ENCODE data around the gene LAPTM5. TPM values are rescaled to one million over a fixed set of nuclear protein-coding genes. Genes with fewer than 3 reads are reported as not detected.

Gene LAPTM5
- total RNA-seq, 1 donor from 2014 or later: 7.6 TPM

DNA sequence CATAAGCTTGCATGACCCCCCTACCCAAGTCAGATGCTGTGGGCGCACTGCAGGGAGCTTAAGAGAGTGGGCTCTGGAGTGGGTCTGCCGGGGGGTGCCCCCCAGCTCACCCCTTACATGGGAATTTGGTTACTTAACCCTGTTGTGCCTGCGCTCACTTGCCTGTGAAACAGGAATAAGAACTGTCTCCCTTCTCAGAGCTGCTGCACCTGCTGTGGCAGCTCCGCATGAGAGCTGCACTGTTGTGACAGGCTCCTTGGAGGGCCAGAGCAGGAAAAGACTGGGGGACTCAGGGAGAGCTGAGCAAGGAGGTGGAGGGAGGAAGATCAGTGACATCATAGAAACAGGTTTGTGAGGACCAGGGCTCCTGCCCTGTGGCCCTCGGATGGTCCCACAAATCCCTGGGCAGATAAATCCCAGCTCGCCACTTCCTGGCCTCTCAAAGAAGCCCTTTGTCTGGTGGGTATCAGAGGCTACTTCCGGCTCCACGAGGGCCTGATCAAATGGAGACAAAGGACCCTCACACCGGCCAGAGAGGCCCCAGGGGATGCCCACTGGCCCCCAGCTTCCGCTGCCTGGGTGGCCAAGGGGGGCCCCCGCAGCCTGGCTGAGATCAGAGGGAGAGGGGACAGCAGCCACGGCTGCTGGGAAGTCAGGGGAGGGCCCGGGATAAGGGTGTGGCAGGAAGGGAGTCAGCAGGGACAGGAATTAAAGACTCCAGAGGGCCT lies 28.9 kb upstream of the LAPTM5 start:
- DNase-seq: peak; percentile 71

DNA sequence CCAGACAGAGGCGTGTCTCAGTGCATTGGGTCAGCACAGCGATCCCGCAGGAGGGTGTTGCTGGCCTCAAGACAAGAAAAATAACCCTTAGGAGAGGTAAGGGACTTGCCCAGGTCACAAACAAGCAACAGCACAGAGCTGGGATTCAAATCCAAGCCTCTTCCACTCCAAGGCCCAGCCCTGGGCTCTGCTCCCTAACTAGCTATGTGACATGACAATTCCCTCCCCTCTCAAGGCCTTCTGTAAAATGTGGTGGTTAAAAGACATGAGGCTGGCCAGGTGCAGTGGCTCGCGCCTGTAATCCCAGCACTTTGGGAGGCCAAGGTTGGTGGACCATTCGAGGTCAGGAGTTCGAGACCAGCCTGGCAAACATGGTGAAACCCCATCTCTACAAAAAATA lies 28.1 kb upstream of the LAPTM5 start:
- no peak for DNase-seq

DNA sequence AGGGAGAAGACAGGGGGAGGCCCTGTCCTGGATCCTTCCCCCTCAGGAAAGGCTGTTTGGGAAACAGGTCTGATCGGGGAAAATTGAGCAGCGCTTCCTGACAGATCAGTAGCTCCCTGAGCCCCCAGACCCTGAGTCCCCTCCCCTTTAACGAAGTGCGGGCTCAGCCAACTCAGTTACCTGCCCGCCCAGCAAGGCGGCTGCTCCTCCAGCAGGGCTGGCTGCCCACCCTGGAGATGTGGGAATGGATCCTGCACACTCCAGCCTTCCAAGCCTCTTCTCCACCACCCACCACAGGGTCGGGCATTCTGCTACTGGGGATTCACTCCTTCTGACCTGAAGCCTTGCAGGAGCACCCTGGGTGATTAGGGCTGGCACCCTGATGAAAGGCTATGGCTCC lies 27.6 kb upstream of the LAPTM5 start:
- DNase-seq: no peak

DNA sequence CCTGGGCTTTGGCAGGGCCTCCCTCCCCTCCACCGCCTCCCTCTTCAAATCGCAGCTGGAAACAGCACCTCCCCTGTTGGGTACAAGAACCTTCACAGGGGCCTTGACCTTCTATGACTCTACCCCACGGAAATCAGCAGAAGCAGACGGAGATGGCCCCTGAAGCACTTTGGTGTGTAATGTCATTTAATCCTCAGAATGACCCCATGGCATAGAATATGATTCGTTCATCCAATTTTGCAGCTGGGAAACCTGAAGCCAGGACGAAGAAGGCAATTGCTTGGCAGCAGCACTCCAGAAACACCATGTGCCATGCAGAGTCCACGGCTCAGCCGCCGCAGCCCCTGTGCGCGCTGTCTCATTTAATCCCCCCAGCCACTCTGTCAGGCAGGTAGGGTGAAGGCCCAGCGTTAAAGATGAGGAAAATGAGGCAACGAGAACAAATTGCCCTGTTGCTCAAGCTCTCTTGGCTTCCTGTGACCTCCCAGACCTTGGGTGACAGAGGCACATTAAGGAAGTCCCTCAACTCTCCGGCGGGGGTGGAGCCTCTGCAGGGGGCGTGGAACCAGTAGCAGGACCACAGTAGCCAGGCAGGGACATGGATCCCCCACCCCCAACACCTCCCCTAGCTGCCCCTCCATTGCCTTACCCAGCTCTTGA lies 25.8 kb upstream of the LAPTM5 start:
- peak; percentile 81 for DNase-seq

DNA sequence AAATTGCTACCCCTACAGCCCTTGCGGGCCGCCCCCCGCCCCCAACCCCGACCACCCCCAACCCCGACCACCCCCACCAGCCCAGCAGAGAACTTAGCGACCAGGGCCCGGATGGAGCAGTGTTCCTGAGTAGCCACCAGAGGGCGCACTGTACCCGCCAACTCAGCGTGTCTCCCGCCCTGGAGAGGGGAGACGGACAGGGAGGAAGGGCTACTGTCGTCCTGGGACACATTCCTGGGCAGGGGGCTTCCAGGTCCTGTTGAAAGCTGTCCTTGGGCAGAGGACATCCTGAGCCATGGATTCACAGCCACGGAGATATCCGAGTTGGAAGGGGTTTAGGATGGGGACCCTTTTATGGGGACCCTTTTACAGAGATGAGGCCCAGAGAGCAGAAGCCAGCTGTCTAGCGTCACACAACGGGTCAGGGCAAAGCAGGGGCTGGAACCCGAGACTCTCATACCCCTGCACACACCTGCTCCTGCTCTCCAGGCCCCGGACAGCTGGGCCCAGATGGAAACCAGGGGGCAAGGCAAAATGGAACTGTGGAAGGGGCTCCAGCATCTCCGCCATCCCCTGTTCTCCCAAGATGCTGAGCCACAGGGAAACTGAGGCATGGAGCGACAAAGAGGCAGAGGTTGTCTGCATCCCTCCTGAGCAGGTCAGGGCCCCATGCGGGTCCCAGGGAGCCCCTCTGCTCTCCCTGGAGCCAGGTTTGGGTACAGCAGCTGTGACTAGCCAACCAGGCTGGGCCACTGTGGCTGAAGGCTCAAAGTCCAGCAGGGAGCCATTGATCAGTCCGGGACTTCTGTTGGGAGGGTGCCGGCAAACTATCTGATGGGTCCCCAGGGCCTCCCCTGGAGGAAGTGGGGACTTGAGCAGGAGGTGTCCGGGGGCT lies 25.0 kb upstream of the LAPTM5 start:
- DNase-seq: peak; percentile 92

DNA sequence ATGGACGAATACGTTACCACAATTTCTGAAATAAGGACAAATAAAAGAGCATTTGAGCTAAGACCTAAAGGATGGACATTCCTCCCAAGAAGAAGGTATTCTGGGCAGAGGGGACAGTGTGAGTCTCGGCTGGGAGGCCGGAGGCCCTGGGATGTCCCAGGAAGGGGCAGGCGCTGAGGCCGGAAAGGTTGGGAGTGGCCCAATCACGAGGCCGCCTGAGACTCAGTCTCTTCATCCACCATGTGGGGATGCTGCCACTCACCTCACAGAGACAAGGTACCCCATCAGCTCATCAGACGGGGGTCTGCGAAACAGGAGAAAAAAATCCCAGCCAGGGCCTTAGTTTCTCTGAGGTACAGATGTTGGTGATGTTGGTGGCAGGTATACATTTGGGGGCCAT lies 24.3 kb upstream of the LAPTM5 start:
- DNase-seq: no peak

DNA sequence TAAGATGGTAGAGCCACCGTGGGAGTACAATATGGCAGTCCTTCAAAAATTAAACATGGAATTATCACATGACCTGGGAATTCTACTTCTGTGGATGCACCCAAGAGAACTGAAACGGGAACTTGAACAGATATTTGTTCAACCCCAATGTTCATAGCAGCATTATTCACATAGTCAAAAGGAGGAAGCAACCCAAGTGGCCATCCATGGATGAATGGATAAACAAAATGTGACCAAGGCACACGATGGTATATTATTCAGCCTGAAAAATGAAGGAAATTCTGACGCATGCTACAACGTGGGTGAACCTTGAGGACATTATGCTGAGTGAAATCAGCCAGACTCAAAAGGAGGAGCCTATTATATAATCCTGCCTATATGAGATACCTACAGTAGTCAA lies 22.8 kb upstream of the LAPTM5 start:
- no peak for DNase-seq

DNA sequence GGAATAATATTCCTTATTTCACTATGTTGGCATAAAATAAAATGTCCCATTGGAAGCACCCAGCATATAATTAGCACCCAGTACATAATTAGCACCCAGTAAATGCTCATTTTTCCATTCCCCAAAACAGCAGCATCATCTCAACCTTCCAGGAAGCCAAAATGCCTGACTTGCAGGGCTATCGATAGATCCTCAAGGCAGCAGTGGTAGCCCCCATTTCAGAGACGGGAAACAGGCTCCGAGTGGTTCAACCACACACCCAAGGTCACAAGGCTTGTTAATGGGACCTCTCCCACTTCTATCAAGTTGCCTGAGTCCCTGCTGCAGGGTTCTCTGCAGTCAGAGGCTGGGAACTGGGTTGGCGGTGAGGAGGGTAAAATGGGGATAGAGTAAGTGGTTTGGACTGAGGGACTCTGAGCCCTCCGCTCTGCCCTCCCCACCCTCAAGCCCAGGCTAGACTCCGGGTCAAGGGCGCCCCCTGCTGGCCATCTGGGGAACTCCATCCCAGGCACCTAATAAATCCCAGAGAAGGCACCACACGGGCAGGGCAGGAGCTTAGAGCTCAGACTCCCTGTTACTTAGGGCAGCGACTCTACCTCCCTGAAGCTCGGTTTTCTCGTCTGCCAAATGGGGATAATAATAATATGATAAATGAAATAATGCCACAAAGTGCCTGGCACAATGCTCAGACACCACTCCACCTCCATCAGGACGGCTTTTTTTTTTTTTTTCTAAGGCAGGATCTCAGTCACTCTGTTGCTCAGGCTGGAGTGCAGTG lies 21.9 kb upstream of the LAPTM5 start:
- DNase-seq: peak; percentile 91

DNA sequence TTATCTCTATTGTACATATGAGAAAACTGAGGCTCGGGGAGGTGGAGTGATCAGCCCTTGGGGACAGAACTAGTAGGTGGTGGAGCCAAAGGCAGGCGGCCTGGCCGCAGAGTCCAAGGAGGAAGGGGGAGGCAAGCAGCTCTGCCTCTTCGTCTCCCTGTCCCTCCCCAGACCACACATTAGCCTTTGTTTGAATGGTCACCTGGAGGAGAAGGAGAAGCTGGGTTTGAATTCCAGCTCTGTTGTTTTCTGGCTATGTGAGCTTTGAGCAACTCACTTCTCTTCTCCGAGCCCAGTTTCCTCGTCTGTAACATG lies 21.4 kb upstream of the LAPTM5 start:
- no peak for DNase-seq

DNA sequence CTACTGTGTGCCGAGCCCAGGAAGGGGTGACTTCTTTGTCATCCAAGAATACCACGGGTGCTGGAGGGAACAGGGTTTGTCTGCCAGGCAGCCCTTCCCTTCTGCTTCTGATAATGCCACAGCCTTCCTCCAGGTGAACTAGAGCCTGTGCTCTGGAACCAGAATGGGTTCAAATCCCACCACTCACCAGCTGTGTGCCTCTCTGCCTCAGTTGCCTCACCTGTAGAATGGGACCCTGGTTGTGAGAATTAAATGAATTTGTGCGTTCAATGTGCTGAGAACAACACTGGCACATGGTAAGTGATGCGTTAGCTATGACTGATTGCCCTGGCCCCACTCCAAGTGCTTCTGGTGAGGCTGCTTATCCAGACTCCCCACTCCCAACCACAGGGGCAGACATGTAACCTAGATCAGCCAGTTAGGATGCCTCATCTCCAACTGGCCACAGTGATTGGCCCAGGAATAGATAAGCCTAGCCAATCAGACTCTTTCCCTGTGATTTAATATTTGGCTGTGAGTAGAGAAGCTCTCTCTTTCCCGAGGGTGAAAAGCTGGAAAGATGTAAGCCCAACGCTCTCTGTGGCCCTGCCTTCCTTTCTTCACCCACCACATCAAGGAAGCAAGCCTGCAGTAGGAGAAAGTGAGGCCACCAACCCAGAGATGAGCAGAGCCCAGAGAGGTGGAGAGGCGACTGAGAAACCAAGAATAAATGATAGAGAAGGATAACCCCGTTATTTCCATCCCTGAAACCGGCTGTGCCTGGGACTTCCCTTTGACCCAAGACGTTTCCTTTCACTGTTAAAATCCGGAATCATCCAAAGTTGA lies 20.8 kb upstream of the LAPTM5 start:
- peak; percentile 77 for DNase-seq

DNA sequence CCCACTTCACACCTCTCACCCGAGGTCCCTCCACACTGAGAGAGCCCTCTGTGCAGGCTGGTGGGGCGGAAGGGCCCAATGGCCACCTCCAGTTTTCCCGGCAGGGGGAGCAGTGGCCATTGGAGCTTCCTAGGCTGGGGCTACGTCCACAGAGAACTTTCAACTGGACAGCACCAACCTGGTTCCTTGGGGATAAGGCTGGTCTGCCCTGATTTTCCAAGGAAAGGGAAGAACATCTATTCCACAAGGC lies 20.3 kb upstream of the LAPTM5 start:
- no peak for DNase-seq

DNA sequence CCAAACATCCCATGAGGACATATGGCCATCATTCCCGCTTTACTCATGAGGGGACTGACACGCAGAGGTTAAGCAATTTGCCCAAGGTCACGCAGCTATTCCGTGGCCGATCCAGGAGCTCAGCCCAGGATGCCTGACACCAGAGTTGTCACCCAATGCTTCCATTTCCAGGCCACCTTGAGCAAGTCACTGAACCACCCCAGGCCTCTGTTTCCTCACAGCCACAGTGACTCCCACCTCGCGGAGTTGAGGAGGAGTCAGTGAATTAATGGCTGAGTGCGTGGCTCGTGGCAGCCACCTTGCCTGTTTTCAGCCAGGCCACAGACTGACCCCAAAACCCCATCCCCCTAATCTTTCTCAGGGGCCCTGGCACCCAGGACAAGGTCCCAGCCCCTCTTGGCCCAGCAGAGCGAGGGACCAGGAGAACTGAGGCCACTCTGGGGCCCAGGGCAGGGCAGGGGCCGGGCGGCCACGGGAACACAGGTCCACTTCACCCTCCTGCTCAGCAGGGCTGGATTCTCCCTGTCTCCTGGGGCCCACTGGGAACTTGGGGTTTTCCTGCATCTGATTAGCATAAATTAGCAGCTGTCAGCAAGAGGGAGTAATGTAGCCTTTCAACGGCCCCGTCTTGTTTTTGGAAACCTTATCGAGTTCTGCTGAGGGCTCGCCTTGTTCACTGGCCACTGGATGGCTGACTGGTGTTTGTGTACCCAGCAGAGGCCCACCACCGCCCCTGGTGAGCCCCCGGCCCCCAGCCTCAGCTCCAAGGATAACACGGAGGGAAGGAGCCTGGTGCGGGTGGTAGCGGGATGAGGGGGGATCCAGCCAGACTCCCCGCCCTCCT lies 19.7 kb upstream of the LAPTM5 start:
- peak; percentile 53 for DNase-seq

DNA sequence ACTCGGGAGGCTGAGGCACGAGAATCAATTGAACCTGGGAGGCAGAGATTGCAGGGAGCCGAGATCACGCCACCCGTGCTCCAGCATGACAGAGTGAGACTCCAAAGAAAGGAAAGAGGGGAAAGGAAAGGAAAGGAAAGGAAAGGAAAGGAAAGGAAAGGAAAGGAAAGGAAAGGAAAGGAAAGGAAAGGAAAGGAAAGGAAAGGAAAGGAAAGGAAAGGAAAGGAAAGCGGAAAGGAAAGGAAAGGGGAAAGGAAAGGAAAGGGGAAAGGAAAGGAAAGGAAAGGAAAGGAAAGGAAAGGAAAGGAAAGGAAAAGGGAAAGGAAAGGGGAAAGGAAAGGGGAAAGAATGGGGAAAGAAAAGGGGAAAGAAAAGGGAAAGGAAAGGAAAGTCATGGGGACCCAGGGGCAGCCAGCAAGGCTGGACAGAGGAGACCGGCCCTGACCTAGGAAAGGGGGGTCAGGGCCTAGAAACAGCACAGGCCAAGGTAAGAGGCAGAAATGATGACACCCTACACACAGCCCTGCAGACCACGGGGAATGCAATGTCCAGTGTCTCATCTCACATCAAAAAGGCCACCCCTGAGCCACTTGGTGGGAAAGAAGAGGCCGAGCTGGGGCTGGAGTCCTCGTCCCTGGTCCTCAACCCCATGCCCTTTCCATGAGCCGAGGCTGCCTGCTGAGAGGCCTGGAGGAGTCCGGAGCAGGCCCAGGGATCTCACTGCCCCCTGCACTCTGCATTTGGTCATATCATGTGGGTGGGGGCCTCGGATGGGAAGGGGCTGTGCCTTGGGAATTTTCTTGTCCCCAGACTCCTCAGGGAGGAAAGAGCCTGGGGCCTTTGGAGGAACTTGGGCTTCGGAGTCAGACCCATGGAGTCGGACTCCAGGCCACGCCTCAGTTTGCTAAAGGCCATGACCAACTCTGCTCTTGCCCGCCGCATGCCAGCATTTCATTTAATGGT lies 18.8 kb upstream of the LAPTM5 start:
- DNase-seq: no peak

DNA sequence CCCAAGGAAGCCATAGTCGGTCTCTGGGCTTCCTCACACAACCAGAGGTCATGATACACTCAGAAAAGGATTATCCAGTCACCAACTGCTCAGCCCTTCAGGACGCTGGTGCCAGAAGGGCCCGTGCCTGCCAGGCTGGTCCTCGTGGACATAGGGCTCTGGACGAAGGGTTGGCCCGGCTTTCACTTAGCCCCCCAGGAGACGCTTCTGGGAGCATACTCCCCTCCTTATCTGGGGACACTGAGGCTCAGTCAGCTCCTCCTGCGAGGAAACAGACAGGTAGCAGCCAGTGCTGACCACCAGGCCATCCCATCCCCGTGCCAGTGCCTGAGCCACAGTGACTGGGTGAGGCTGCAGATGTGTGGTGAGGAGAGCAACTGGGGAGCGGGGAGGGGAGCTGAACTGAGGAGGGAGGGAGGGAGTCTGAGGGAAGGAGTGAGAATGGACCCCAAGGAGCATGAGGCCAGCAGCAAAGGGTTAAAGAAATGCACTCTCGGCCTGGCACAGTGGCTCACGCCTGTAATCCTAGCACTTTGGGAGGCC lies 17.9 kb upstream of the LAPTM5 start:
- no peak for DNase-seq

DNA sequence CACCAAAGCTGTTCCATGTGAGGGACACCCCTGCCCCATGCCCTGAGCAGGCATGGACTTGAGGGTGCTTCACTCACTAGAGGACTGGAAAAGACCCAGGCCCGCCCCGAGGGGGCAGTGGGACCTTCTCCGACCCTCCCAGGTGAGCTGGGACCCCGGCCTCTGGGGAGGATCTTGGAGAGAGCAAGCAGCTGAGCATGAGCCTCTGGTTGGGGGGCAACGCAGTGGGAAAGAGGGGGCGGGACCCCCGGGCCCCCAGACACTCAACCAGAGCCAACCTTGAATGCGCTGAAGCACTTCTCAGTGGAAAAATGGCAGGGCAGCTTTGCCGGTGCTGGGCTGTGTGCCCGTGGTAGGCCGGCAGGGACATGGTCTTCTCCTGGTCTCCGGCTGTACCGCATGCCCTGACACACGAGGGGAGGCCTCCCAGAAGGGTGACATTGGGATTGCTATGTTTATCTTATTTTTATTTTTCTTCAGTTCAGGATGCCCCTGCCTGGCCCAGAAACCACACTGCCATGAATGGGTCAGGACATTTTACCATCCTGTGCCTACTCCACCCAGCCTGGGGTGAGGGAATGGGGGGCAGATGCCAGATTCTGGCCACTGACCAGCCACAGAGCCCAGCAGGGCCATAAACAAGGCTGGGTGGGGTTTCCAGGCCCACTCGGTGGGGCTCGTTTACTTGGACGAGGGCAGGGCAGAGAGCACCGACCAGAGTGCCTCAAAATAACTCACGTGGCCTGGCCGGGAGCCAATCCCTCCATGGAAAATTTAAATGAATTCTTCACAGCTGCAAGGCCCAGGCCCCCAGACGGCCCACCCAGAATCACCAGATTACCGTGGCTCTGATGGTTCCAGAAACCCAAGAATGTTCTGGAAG lies 17.2 kb upstream of the LAPTM5 start:
- DNase-seq: peak; percentile 47

DNA sequence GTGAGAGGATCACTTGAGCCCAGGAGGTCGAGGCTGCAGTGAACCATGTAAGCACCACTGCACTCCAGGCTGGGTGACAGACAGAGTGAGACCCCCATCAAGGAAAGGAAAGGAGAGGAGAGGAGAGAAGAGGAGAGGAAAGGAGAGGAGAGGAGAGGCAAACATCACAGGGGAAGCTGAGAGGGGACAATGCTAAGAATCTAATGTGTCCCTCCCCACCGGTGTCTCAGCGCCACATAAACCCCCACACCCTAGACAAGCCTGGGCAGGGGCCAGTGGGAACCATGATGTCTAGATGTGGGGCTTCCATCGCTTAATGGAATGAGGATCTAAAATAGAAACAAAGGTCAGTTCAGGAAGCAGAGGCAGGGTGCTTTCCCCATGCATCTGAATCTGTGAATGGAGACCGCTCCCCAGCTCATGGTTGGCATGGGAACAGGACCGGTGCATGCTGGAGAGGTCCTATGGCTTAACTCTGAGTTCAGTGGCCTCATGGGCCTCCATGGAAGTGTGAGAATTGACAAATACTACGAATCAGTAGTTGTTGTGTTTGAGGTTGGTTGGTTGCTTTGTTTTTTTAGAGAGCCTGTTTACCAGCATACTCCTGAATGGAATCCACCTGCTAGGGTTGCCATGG lies 16.3 kb upstream of the LAPTM5 start:
- DNase-seq: no peak

DNA sequence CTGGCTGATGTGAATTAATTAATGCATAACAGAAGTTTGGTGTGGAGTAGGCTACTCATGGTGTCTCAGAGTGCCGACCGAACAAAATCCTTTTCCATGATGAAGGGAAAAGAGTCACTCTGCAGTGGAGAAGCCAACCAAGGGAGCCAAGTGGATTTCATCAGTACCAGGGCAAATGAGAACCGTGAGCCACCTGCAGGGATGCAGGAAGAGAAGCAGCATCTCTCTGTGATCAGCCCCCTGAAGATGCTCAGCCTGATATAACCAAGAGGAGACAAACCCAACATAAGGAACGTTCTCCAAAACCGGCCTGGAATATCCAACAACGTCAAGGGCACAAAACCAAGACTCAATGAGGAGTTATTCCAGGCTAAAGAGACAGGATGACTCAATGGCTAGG lies 13.4 kb upstream of the LAPTM5 start:
- no peak for DNase-seq

DNA sequence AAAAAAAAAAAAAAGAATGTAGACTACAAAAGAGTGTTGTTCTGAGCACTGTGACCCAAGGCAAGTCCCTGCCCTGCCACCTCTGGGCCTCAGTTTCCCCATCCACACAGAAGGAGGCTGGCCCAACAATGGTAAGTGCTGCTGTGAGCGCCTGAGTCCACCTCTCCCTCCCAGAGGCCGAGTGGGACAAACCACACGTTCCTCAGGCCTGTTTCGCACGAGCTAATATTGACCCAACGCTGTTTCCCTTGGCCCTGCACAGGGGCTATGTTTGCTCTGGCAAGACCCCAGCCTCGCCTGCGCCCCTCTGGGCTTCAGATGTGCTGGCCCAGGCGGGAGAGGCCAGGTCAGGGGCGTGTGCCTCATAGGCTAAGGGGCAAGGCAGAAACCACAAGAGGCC lies 12.6 kb upstream of the LAPTM5 start:
- no peak for DNase-seq

Data from tongue (tissue), 2 donors.